Fibroblast of mammary gland (primary cell): ENCODE data around the gene NEMP2.
"Not testable (repeated sequence)": the region's sequence is repeated elsewhere in the genome, so short reads cannot be mapped to it uniquely, and the experiment has no call there.

ENCODE experiments used
- DNase-seq: peaks from one replicate; pipeline ENCODE4 v3.0.0-alpha.2; 2010; ENCODE audit warnings: low read depth
- H3K4me3 ChIP-seq: 2 replicates; pipeline ENCODE4 v1.5.1; 2011; ENCODE audit warnings: low read depth, mild to moderate bottlenecking, low read length, moderate library complexity; ENCODE audit not compliant: control insufficient read depth
- TF ChIP-seq, protein P1 (sequence below): conservative IDR thresholded peaks from 2 replicates; pipeline ENCODE4 v1.5.1; 2011; ENCODE audit warnings: low read depth, low read length, inconsistent platforms; ENCODE audit not compliant: control insufficient read depth, insufficient read depth

The NEMP2 gene

DNA sequence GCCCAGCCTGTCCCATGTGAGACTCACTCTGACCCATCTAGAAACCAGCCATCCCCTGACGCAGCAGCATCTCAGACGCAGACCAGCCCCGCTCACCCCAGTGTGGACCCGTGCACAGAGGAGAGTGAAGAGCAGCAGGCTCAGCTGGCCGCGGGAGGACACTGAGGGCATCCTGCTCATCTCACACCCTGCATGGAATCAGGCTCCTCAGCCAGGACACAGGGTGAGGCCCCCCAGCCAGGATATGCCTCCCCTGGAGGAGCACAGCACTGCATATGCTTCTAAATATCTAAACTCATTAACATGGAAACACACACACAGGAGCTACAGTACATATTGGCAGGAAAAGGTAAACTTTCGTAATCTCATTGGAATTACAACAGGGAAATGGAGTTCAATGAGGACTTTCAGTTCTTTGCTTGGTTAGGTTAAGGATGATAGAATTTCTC is 34.4 kb downstream of the NEMP2 start:
- H3K4me3 ChIP-seq, result no peak overlapping the region
- DNase-seq, result no peak
- TF ChIP-seq, protein P1, sequence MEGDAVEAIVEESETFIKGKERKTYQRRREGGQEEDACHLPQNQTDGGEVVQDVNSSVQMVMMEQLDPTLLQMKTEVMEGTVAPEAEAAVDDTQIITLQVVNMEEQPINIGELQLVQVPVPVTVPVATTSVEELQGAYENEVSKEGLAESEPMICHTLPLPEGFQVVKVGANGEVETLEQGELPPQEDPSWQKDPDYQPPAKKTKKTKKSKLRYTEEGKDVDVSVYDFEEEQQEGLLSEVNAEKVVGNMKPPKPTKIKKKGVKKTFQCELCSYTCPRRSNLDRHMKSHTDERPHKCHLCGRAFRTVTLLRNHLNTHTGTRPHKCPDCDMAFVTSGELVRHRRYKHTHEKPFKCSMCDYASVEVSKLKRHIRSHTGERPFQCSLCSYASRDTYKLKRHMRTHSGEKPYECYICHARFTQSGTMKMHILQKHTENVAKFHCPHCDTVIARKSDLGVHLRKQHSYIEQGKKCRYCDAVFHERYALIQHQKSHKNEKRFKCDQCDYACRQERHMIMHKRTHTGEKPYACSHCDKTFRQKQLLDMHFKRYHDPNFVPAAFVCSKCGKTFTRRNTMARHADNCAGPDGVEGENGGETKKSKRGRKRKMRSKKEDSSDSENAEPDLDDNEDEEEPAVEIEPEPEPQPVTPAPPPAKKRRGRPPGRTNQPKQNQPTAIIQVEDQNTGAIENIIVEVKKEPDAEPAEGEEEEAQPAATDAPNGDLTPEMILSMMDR, result no peak

DNA sequence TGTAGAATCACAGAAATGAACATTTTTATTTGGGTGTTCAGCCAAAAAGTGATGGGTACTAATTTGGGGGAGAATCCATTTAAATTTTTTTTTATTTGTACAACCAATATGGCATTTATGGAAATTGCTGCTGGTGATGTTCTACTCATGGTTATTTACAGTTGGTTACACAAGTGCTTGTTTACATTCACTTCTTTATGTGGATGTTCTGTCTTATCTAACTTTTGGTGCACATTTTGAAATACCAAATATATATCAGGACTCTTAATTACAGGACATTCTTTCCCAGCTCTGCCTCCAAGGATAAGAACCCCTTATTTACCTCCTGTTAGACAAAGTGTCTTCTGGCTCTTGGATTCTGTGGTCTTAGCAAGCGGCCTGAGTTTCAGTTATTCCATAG is 35.2 kb downstream of the NEMP2 start:
- TF ChIP-seq, protein P1, result no peak
- no peak overlapping the region for H3K4me3 ChIP-seq
- no peak for DNase-seq

DNA sequence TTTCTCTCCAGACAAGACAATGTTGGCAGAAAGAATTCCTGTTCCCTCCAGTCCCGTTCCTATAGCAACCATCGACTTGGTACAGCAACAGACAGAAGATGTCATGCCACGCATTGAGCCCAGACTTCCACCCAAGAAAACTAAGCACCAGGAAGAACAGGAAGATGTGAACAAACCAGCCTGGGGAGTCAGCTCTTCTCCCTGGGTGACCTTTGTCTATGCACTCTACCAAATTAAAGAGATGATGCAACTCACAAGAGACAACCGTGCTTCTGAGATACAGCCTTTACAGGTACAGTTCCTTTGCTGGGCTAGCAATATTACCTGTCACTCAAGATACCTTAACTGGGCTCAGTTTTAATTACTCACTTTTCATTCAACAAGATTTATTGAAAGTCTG is 37.1 kb downstream of the NEMP2 start:
- DNase-seq, result no peak
- H3K4me3 ChIP-seq, result no peak overlapping the region
- TF ChIP-seq, protein P1, result no peak

DNA sequence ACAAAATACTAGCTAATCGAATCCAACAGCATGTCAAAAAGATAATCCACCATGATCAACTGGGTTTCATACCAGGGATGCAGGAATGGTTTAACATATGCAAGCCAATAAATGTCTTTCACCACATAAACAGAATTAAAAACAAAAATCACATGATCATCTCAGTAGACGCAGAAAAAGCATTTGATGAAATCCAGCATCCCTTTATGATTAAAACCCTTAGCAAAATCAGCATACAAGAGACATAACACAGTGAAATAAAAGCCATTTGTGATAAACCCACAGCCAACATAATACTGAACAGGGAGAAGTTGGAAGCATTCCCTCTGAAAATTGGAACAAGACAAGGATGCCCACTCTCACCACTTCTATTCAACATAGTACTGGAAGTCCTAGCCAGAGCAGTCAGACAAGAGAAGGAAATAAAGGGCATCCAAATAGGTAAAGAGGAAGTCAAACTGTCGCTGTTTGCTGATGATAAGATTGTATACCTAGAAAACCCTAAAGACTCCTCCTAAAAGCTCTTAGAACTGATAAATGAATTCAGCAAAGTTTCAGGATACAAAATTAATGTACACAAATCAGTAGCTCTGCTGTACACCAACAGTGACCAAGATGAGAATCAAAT is 39.8 kb downstream of the NEMP2 start:
- DNase-seq, result not testable (repeated sequence)

DNA sequence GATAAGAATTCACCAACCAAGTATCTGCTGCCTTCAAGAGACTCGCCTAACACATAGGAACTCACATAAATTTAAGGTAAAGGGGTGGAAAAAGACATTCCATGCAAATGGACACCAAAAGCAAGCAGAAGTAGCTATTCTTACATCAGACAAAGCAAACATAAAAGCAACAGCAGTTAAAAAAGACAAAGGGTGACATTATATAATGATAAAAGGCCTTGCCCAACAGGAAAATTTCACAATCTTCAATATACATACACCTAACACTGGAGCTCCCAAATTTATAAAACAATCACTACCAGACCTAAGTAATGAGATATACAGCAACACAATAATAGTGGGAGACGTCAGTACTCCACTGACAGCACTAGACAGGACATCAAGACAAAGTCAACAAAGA is 41.4 kb downstream of the NEMP2 start:
- TF ChIP-seq, protein P1, result no peak
- no peak for DNase-seq

More for the DNA sequence above, 39.8 kb downstream of the NEMP2 start:
- not testable (repeated sequence) for H3K4me3 ChIP-seq

DNA sequence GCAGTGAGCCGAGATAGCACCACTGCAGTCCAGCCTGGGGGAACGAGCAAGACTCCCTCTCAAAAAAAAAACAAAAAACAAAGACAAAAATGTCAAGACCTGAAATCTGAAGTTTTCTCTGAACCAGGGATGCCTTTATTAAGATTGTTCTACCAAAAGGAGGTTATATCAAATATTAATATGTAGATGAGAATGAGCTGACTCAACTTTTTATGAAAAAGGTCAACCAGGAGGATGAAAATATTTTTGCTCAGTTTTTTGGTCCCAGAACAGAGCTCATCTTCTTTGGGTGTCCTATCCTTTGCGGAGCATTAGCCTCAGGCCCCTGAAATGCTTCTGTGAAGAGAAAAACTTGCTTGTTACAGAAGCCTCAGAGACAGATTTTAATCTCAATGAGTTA is 44.0 kb downstream of the NEMP2 start:
- TF ChIP-seq, protein P1, result no peak
- DNase-seq, result no peak
- H3K4me3 ChIP-seq, result no peak overlapping the region

More for the DNA sequence above, 41.4 kb downstream of the NEMP2 start:
- no peak overlapping the region for H3K4me3 ChIP-seq

DNA sequence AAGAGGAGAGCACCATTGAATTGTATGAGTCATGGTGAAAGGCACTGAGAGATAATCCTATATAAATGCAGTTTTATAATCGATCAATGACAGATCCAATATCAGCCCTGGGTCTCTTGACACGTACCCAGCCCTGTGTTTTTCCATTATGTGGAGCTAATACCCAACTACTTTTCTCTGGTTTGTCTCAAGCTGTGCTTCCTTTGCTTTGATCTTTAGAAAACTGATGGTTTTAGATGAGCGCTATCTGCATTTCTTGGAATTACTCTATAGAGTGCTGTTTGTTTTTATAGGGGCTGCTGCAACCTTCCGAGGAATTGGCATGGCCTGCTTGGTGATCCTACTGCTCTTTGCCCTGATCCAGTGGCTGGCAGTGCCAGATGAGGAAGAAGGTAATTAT is 45.0 kb downstream of the NEMP2 start:
- no peak for DNase-seq
- TF ChIP-seq, protein P1, result no peak
- H3K4me3 ChIP-seq, result no peak overlapping the region
